Retinal pigment epithelial cell (primary cell): Measurements from ENCODE around the gene YWHAQ.
A peak's percentile ranks its signal among the peaks of the same experiment; 100 is the strongest.

Experiments
- DNase-seq: peaks from one replicate; pipeline ENCODE4 v3.0.0-alpha.2; 2010; ENCODE audit warnings: low read depth
- H3K4me3 ChIP-seq: 2 replicates; pipeline ENCODE4 v1.5.1; 2011; ENCODE audit warnings: mild to moderate bottlenecking, low read length, control low read depth, moderate library complexity
- TF ChIP-seq, protein P1 (sequence below): conservative IDR thresholded peaks from 2 replicates; pipeline ENCODE4 v1.5.1; 2011; ENCODE audit warnings: low read depth, low read length, control low read depth, inconsistent platforms

Gene YWHAQ

DNA sequence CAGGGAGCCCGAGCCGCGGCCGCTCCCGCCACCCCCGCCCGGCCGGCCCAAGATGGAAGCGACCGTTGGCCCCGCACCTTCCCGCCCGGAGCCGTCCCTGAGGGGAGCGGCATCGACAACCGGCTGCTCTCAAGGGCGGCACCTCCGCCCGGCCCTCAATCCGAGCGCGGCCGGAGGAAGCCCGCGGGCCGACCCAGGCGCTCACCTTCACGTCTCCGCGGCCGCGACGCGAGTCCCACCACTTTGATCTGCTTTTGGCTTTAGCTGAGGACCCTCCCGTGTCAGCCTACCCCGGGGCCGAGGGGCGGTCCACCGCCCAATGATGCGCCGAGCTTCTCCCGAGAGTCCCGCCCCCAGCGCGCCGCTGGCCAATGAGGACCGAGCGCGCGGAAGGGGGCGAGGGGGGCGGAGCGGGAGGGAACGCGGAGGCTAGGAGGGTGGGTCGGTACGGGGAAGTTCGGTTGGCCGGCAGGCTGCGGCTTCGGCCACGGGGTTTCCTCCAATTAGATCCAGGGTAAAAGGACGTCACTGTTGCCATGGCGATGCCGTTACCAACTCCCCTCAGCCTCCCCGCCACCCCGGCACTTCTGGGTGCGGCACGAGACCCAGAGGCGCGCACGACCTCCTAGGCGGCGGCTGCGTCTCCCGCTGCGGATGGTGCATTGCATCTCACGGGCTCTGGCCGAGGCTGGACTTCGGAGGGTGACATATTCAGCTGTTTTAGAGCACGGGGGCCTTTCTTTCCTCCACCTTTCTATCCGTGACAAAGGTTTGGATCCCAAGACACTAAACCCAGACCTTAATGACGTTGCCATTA is at the start of gene YWHAQ:
TSS of gene YWHAQ (minus strand) at position 262 of the 817 bp plus-strand sequence. CDS start 545 bp downstream, outside the sequence.
- peak within 1 kb of the TSS; percentile 96 for H3K4me3 ChIP-seq
- DNase-seq = peak; percentile 96
- TF ChIP-seq, protein P1, sequence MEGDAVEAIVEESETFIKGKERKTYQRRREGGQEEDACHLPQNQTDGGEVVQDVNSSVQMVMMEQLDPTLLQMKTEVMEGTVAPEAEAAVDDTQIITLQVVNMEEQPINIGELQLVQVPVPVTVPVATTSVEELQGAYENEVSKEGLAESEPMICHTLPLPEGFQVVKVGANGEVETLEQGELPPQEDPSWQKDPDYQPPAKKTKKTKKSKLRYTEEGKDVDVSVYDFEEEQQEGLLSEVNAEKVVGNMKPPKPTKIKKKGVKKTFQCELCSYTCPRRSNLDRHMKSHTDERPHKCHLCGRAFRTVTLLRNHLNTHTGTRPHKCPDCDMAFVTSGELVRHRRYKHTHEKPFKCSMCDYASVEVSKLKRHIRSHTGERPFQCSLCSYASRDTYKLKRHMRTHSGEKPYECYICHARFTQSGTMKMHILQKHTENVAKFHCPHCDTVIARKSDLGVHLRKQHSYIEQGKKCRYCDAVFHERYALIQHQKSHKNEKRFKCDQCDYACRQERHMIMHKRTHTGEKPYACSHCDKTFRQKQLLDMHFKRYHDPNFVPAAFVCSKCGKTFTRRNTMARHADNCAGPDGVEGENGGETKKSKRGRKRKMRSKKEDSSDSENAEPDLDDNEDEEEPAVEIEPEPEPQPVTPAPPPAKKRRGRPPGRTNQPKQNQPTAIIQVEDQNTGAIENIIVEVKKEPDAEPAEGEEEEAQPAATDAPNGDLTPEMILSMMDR = no peak

DNA sequence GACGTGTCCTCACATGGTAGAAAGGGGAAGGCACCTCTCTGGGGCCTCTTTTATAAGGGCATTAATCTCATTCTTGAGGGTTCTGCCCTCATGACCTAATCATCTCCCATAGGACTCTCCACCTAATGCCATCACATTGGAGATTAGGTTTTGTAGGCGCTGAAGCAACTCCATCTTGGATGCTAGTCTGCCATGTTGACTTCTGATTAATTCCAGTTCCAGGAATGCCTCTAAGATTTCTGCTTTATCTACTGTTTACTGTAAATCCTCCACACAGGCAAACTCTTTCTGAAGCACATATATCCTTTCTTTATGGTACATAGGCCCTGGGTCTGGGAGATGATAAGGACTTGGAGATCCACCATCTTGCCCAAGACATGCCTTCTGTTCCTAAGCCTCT is 49.3 kb upstream of the YWHAQ start:
- H3K4me3 ChIP-seq = no peak overlapping the region
- TF ChIP-seq, protein P1 = no peak
- DNase-seq = no peak

DNA sequence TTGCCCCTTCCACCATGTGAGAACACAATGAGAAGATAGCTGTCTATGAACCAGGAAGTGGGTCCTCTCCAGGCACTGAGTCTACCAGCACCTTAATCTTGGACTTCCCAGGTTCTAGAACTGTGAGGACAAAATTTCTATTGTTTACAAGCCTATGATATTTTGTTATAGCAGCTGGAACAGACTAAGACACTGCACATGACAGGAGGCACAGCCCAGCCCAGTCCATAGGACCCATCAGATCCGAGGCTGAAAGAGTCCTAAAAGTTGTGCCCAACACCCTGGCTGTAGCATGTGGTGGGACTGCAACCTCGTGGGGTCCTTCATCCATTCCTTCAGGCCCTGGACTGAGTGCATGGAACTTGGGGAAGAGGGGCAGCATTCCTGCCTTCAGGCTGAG is 48.4 kb upstream of the YWHAQ start:
- no peak overlapping the region for H3K4me3 ChIP-seq
- DNase-seq = no peak
- TF ChIP-seq, protein P1 = peak; percentile 1

GRCh38 chr2:9678544-9678943 is 47.7 kb upstream of the YWHAQ start:
- TF ChIP-seq, protein P1 = no peak
- no peak overlapping the region for H3K4me3 ChIP-seq
- DNase-seq = no peak

- H3K4me3 ChIP-seq = peak overlapping the region; percentile 33
- TF ChIP-seq, protein P1 = no peak
- peak; percentile 74 for DNase-seq
Observed at GRCh38 chr2:9675415-9676351, 44.9 kb upstream of the YWHAQ start.

- H3K4me3 ChIP-seq = peak overlapping the region; percentile 33
- DNase-seq = no peak
- TF ChIP-seq, protein P1 = no peak
Observed at GRCh38 chr2:9674891-9675414, 44.2 kb upstream of the YWHAQ start.
